Neural cell (in vitro differentiated cells): Measurements from ENCODE around the gene ERCC3. TPM values are rescaled to one million over a fixed set of nuclear protein-coding genes. Genes with fewer than 3 reads are reported as not detected.

Source experiments
- H2AFZ ChIP-seq: fragments of 200-600, 300-800 bp; sonication (generic), shearing (Covaris generic); 2 replicates; pipeline ENCODE4 v1.6.0; 2014; ENCODE audit warnings: low read depth, mild to moderate bottlenecking, antibody characterized with exemption, low read length, moderate library complexity
- H3F3A ChIP-seq: fragments of 200-600 bp; shearing (Covaris generic); 2 replicates; pipeline ENCODE4 v1.6.1; 2016; ENCODE audit warnings: mild to moderate bottlenecking, moderate library complexity, mixed read lengths, antibody characterized with exemption, low read length; ENCODE audit not compliant: insufficient read depth, poor library complexity, severe bottlenecking
- H3K27ac ChIP-seq: fragments of 200-600, 300-800 bp; sonication (generic), shearing (Covaris generic); 2 replicates; pipeline ENCODE4 v1.5.1; 2014; ENCODE audit warnings: mild to moderate bottlenecking, low read length, moderate library complexity
- H3K27me3 ChIP-seq: fragments of 300-800, 200-600 bp; sonication (generic), shearing (Covaris generic); 2 replicates; pipeline ENCODE4 v1.6.0; 2014; ENCODE audit warnings: mild to moderate bottlenecking, low read depth, low read length, moderate library complexity; ENCODE audit not compliant: insufficient read depth
- H3K36me3 ChIP-seq: fragments of 300-800, 200-600 bp; sonication (generic), shearing (Covaris generic); 2 replicates; pipeline ENCODE4 v1.5.1; 2014; ENCODE audit warnings: mild to moderate bottlenecking, antibody characterized with exemption, low read length, moderate library complexity; ENCODE audit not compliant: insufficient read depth
- H3K4me2 ChIP-seq: fragments of 300-800, 200-600 bp; sonication (generic), shearing (Covaris generic); 2 replicates; pipeline ENCODE4 v1.6.0; 2014; ENCODE audit warnings: mild to moderate bottlenecking, low read length
- H3K4me3 ChIP-seq: fragments of 300-800, 200-600 bp; sonication (generic), shearing (Covaris generic); 2 replicates; pipeline ENCODE4 v1.5.1; 2014; ENCODE audit warnings: mild to moderate bottlenecking, low read length, moderate library complexity
- H3K79me2 ChIP-seq: fragments of 200-600 bp; shearing (Covaris generic); replicated peaks from 2 replicates; pipeline ENCODE4 v1.6.0; 2014; ENCODE audit warnings: mild to moderate bottlenecking, low read length, moderate library complexity; ENCODE audit not compliant: insufficient read depth
- H3K9ac ChIP-seq: fragments of 300-800, 200-600 bp; sonication (generic), shearing (Covaris generic); 2 replicates; pipeline ENCODE4 v1.6.1; 2016; ENCODE audit warnings: mild to moderate bottlenecking, low read length, mixed read lengths
- H3K9me2 ChIP-seq: fragments of 200-600 bp; shearing (Covaris generic); 2 replicates; pipeline ENCODE4 v1.6.1; 2016; ENCODE audit warnings: mild to moderate bottlenecking, low read length, mixed read lengths; ENCODE audit not compliant: insufficient read depth
- H3K9me3 ChIP-seq: fragments of 200-600, 300-800 bp; sonication (generic), shearing (Covaris generic); 2 replicates; pipeline ENCODE4 v1.6.1; 2016; ENCODE audit warnings: mild to moderate bottlenecking, mixed run types, low read length, moderate library complexity, mixed read lengths
- H4K20me1 ChIP-seq: fragments of 200-600 bp; shearing (Covaris generic); 2 replicates; pipeline ENCODE4 v1.6.1; 2016; ENCODE audit warnings: mild to moderate bottlenecking, mixed run types; ENCODE audit not compliant: insufficient read depth
- CTCF ChIP-seq: fragments of 450-650 bp; IDR thresholded peaks from 2 replicates; pipeline ENCODE4 v1.5.1; 2014; ENCODE audit warnings: antibody characterized with exemption, mild to moderate bottlenecking, moderate library complexity; ENCODE audit not compliant: poor library complexity, severe bottlenecking
- EP300 ChIP-seq: fragments of 450-650 bp; conservative IDR thresholded peaks from 2 replicates; pipeline ENCODE4 v1.6.1; 2014; ENCODE audit warnings: antibody characterized with exemption, mild to moderate bottlenecking, moderate library complexity; ENCODE audit not compliant: poor library complexity, severe bottlenecking
- EZH2 ChIP-seq: fragments of 200-600, 300-800 bp; shearing (Covaris generic), sonication (generic); IDR thresholded peaks from 2 replicates; pipeline ENCODE4 v1.6.1; 2014; ENCODE audit warnings: antibody characterized with exemption, low read length, borderline replicate concordance, mild to moderate bottlenecking; ENCODE audit not compliant: insufficient read depth, poor library complexity, severe bottlenecking
- MXI1 ChIP-seq: fragments of 450-650 bp; conservative IDR thresholded peaks from 2 replicates; pipeline ENCODE4 v1.6.1; 2014; ENCODE audit warnings: antibody characterized with exemption, mild to moderate bottlenecking; ENCODE audit not compliant: poor library complexity, severe bottlenecking
- POLR2AphosphoS5 ChIP-seq: IDR thresholded peaks from 2 replicates; pipeline ENCODE4 v1.6.1; 2012
- RAD21 ChIP-seq: fragments of 450-650 bp; conservative IDR thresholded peaks from 2 replicates; pipeline ENCODE4 v1.6.1; 2014; ENCODE audit warnings: antibody characterized with exemption, mild to moderate bottlenecking, moderate library complexity
- REST ChIP-seq: IDR thresholded peaks from 2 replicates; pipeline ENCODE4 v1.6.1; 2012; ENCODE audit warnings: borderline replicate concordance
- SMC3 ChIP-seq: fragments of 450-650 bp; conservative IDR thresholded peaks from 2 replicates; pipeline ENCODE4 v1.6.1; 2014; ENCODE audit warnings: antibody characterized with exemption, mild to moderate bottlenecking, moderate library complexity; ENCODE audit not compliant: poor library complexity
- TAF1 ChIP-seq: IDR thresholded peaks from 2 replicates; pipeline ENCODE4 v1.6.1; 2012; ENCODE audit warnings: low read depth
- polyA plus RNA-seq: library from polyadenylated mRNA; depleted of rRNA; stranded (reverse); fragments of >200 nt; gene quantifications from 2 replicates; pipeline ENCODE4 v1.2.3, GENCODE V29; 2014

The ERCC3 gene
- polyA plus RNA-seq, 1 donor from 2014 or later, result 112 TPM

- Histone ChIP-seq H3K9me3 (no peaks in the 10 kb centered on the region), H3K79me2 (peaks cover 9% of the 10 kb centered on the region), H4K20me1 (no peaks in the 10 kb centered on the region), H3K4me2 (no peak overlapping the region), H3K27me3 (peaks cover 23% of the 10 kb centered on the region), H3F3A (peaks cover 2% of the 10 kb centered on the region), H3K36me3 (no peaks in the 10 kb centered on the region), H3K4me3 (no peak overlapping the region), H2AFZ (no peak overlapping the region), H3K27ac (no peak overlapping the region), H3K9me2 (no peaks in the 10 kb centered on the region), H3K9ac (no peak overlapping the region)
- TF ChIP-seq EP300 (no peak), SMC3 (no peak), RAD21 (no peak), TAF1 (no peak), POLR2AphosphoS5 (no peak), REST (no peak), CTCF (no peak), MXI1 (no peak), EZH2 (no peak)
These were observed 76.2 kb downstream of the ERCC3 start for GRCh38 chr2:127217470-127218325.

GRCh38 chr2:127216593-127216992 is 77.4 kb downstream of the ERCC3 start:
- no peaks in the 10 kb centered on the region for H4K20me1 ChIP-seq
- no peaks in the 10 kb centered on the region for H3K36me3 ChIP-seq
- peaks cover 23% of the 10 kb centered on the region for H3K27me3 ChIP-seq
- no peak overlapping the region for H3K4me3 ChIP-seq
- H3K9me2 ChIP-seq, result no peaks in the 10 kb centered on the region
- no peak overlapping the region for H2AFZ ChIP-seq
- no peak overlapping the region for H3K4me2 ChIP-seq
- no peak overlapping the region for H3K9ac ChIP-seq
- peaks cover 2% of the 10 kb centered on the region for H3F3A ChIP-seq
- TF ChIP-seq EP300 (no peak), POLR2AphosphoS5 (no peak), EZH2 (no peak), CTCF (no peak), MXI1 (no peak), RAD21 (no peak), TAF1 (no peak), SMC3 (no peak), REST (no peak)
- H3K27ac ChIP-seq, result no peak overlapping the region
- peaks cover 9% of the 10 kb centered on the region for H3K79me2 ChIP-seq
- H3K9me3 ChIP-seq, result no peaks in the 10 kb centered on the region
